ENCODE results near the gene SPEM2. TPM values are rescaled to one million over a fixed set of nuclear protein-coding genes. Genes with fewer than 3 reads are reported as not detected.

SPEM2 gene
- total RNA-seq, 1 donor from 2014 or later = not detected

GRCh38 chr17:7403977-7404736 is 21.3 kb upstream of the SPEM2 start, which contains the start of gene TMEM256:
Gene TMEM256 (minus strand): TSS chr17:7404097. CDS start chr17:7404084, 13 bp downstream.
- peak; percentile 98 for DNase-seq (ENCODE audit: low spot score)

GRCh38 chr17:7404737-7405349 is 20.6 kb upstream of the SPEM2 start:
- peak; percentile 66 for DNase-seq (ENCODE audit: low spot score)

GRCh38 chr17:7405350-7406234 is 19.8 kb upstream of the SPEM2 start:
- DNase-seq (ENCODE audit: low spot score) = no peak

GRCh38 chr17:7406235-7406825 is 19.1 kb upstream of the SPEM2 start:
- DNase-seq (ENCODE audit: low spot score) = no peak

GRCh38 chr17:7407082-7407481 is 18.3 kb upstream of the SPEM2 start:
- no peak for DNase-seq (ENCODE audit: low spot score)

GRCh38 chr17:7407485-7408251 is 17.7 kb upstream of the SPEM2 start, which contains the start of gene NLGN2:
Gene NLGN2 (plus strand): TSS chr17:7407845. CDS start chr17:7408256, 411 bp downstream.
- no peak for DNase-seq (ENCODE audit: low spot score)

GRCh38 chr17:7408252-7408727 is 17.1 kb upstream of the SPEM2 start:
- no peak for DNase-seq (ENCODE audit: low spot score)

- no peak for DNase-seq (ENCODE audit: low spot score)
Measured at GRCh38 chr17:7408863-7409262, 16.6 kb upstream of the SPEM2 start.

- no peak for DNase-seq (ENCODE audit: low spot score)
Measured at GRCh38 chr17:7409716-7410115, 15.7 kb upstream of the SPEM2 start.

- no peak for DNase-seq (ENCODE audit: low spot score)
Measured at GRCh38 chr17:7410634-7411426, 14.6 kb upstream of the SPEM2 start.

- no peak for DNase-seq (ENCODE audit: low spot score)
Measured at GRCh38 chr17:7411427-7411750, 14.0 kb upstream of the SPEM2 start.

- DNase-seq (ENCODE audit: low spot score) = no peak
Measured at GRCh38 chr17:7413346-7413985, 11.9 kb upstream of the SPEM2 start.

- no peak for DNase-seq (ENCODE audit: low spot score)
Measured at GRCh38 chr17:7414837-7415236, 10.6 kb upstream of the SPEM2 start.

- no peak for DNase-seq (ENCODE audit: low spot score)
Measured at GRCh38 chr17:7415784-7416183, 9.6 kb upstream of the SPEM2 start.

GRCh38 chr17:7416323-7416722 is 9.1 kb upstream of the SPEM2 start:
- no peak for DNase-seq (ENCODE audit: low spot score)

GRCh38 chr17:7417056-7417655 is 8.3 kb upstream of the SPEM2 start:
- no peak for DNase-seq (ENCODE audit: low spot score)

GRCh38 chr17:7418472-7419152 is 6.8 kb upstream of the SPEM2 start:
- no peak for DNase-seq (ENCODE audit: low spot score)

- DNase-seq (ENCODE audit: low spot score) = no peak
Measured at GRCh38 chr17:7419819-7420610, 5.4 kb upstream of the SPEM2 start, which contains the start of gene SPEM1. Gene SPEM1 (plus strand): TSS chr17:7420324. CDS start chr17:7420385, 61 bp downstream.
